WTC11 (cell line): Measurements from ENCODE around the gene DLG1. TPM values are rescaled to one million over a fixed set of nuclear protein-coding genes. Genes with fewer than 3 reads are reported as not detected.

Experiments
- ATAC-seq: fragments of 200-7000 bp; cut with Tn5 transposase; 2 replicates; pipeline ENCODE4 v1.10.0; 2021; ENCODE audit warnings: mild to moderate bottlenecking, moderate library complexity
- CTCF ChIA-PET: fragments of 300-600 bp; sonication (Branson Sonifier 250); formaldehyde crosslinking; loops from one replicate; lab custom pipeline; 2021; ENCODE audit warnings: antibody characterized with exemption; lab: Charles Lee
- POLR2A ChIA-PET: fragments of 350-600 bp; sonication (Branson Sonifier 250); formaldehyde crosslinking; loops from one replicate; lab custom pipeline; 2021; ENCODE audit warnings: antibody characterized with exemption; lab: Charles Lee
- DNase-seq: peaks from one replicate; pipeline ENCODE4 v3.0.0; 2021; ENCODE audit warnings: low spot score
- H3K27ac Mint-ChIP-seq: 2 replicates; pipeline ENCODE4 v1.8.0; 2021; ENCODE audit warnings: mixed read lengths
- H3K27me3 Mint-ChIP-seq: 2 replicates; pipeline ENCODE4 v1.8.0; 2021; ENCODE audit warnings: low read depth, mild to moderate bottlenecking, moderate library complexity, mixed read lengths
- H3K36me3 Mint-ChIP-seq: 2 replicates; pipeline ENCODE4 v1.8.0; 2021; ENCODE audit warnings: mixed read lengths
- H3K4me1 Mint-ChIP-seq: 2 replicates; pipeline ENCODE4 v1.8.0; 2022; ENCODE audit warnings: mixed read lengths
- H3K4me3 Mint-ChIP-seq: 2 replicates; pipeline ENCODE4 v1.8.0; 2021; ENCODE audit warnings: mild to moderate bottlenecking, moderate library complexity, mixed read lengths
- H3K9me3 Mint-ChIP-seq: 2 replicates; pipeline ENCODE4 v1.8.0; 2021; ENCODE audit warnings: mixed read lengths
- ATF1 ChIP-seq: sonication (generic); formaldehyde crosslinking; IDR thresholded peaks from 2 replicates; pipeline ENCODE4 v1.8.1; 2023; ENCODE audit warnings: mild to moderate bottlenecking, moderate library complexity, missing genetic modification reagents
- CBFB ChIP-seq: sonication (generic); formaldehyde crosslinking; IDR thresholded peaks from 2 replicates; pipeline ENCODE4 v1.8.1; 2022; ENCODE audit warnings: mild to moderate bottlenecking, low read depth, missing genetic modification reagents
- CREB1 ChIP-seq: sonication (generic); formaldehyde crosslinking; IDR thresholded peaks from 2 replicates; pipeline ENCODE4 v1.8.0; 2023; ENCODE audit warnings: mild to moderate bottlenecking, missing genetic modification reagents
- E2F4 ChIP-seq: sonication (generic); formaldehyde crosslinking; IDR thresholded peaks from 2 replicates; pipeline ENCODE4 v1.8.1; 2022; ENCODE audit warnings: low read depth, mild to moderate bottlenecking, moderate library complexity, missing genetic modification reagents, borderline replicate concordance
- ELF4 ChIP-seq: sonication (generic); formaldehyde crosslinking; IDR thresholded peaks from 2 replicates; pipeline ENCODE4 v1.8.1; 2022; ENCODE audit warnings: low read depth, mild to moderate bottlenecking, moderate library complexity, missing genetic modification reagents
- ETV6 ChIP-seq: sonication (generic); formaldehyde crosslinking; IDR thresholded peaks from 2 replicates; pipeline ENCODE4 v1.8.1; 2022; ENCODE audit warnings: mild to moderate bottlenecking, missing genetic modification reagents
- FOXK1 ChIP-seq: sonication (generic); formaldehyde crosslinking; IDR thresholded peaks from 2 replicates; pipeline ENCODE4 v1.8.0; 2022; ENCODE audit warnings: mild to moderate bottlenecking, moderate library complexity, missing genetic modification reagents
- GABPB1 ChIP-seq: sonication (generic); formaldehyde crosslinking; IDR thresholded peaks from 2 replicates; pipeline ENCODE4 v1.8.1; 2023; ENCODE audit warnings: mild to moderate bottlenecking, missing genetic modification reagents
- GRHL2 ChIP-seq: fragments of 250-450 bp; sonication (Bioruptor Pico); IDR thresholded peaks from 2 replicates; pipeline ENCODE4 v1.8.0; 2022; ENCODE audit warnings: mild to moderate bottlenecking, moderate library complexity; ENCODE audit not compliant: insufficient replicate concordance, severe bottlenecking
- IRF2 ChIP-seq: sonication (generic); formaldehyde crosslinking; IDR thresholded peaks from 2 replicates; pipeline ENCODE4 v1.8.0; 2022; ENCODE audit warnings: low read depth, missing genetic modification reagents, borderline replicate concordance
- JAZF1 ChIP-seq: fragments of 250-450 bp; sonication (Bioruptor Pico); IDR thresholded peaks from 2 replicates; pipeline ENCODE4 v1.9.0; 2021; ENCODE audit warnings: moderate library complexity, mild to moderate bottlenecking, inconsistent platforms
- JUN ChIP-seq: sonication (generic); formaldehyde crosslinking; IDR thresholded peaks from 2 replicates; pipeline ENCODE4 v1.8.0; 2023; ENCODE audit warnings: mild to moderate bottlenecking, missing genetic modification reagents
- KAT7 ChIP-seq: sonication (generic); formaldehyde crosslinking; IDR thresholded peaks from 2 replicates; pipeline ENCODE4 v1.8.1; 2023; ENCODE audit warnings: missing genetic modification reagents, mild to moderate bottlenecking, borderline replicate concordance
- MYBL2 ChIP-seq: sonication (generic); formaldehyde crosslinking; IDR thresholded peaks from 2 replicates; pipeline ENCODE4 v1.8.1; 2023; ENCODE audit warnings: mild to moderate bottlenecking, moderate library complexity, missing genetic modification reagents
- NFE2L1 ChIP-seq: sonication (generic); formaldehyde crosslinking; IDR thresholded peaks from 2 replicates; pipeline ENCODE4 v1.8.1; 2023; ENCODE audit warnings: missing genetic modification reagents
- NFYB ChIP-seq: sonication (generic); formaldehyde crosslinking; conservative IDR thresholded peaks from 2 replicates; pipeline ENCODE4 v1.8.0; 2022; ENCODE audit warnings: low read depth, missing genetic modification reagents
- NR1H2 ChIP-seq: sonication (generic); formaldehyde crosslinking; IDR thresholded peaks from 2 replicates; pipeline ENCODE4 v1.9.0; 2021; ENCODE audit warnings: mild to moderate bottlenecking, moderate library complexity, missing genetic modification reagents
- NR3C1 ChIP-seq: sonication (generic); formaldehyde crosslinking; conservative IDR thresholded peaks from 2 replicates; pipeline ENCODE4 v1.8.1; 2023; ENCODE audit warnings: low read depth, mild to moderate bottlenecking, missing genetic modification reagents
- SMAD3 ChIP-seq: sonication (generic); formaldehyde crosslinking; IDR thresholded peaks from 2 replicates; pipeline ENCODE4 v1.8.0; 2022; ENCODE audit warnings: missing genetic modification reagents, mild to moderate bottlenecking, borderline replicate concordance
- SOX15 ChIP-seq: fragments of 250-450 bp; sonication (Bioruptor Pico); IDR thresholded peaks from 2 replicates; pipeline ENCODE4 v1.9.0; 2021; ENCODE audit warnings: mild to moderate bottlenecking
- TEAD1 ChIP-seq: sonication (generic); formaldehyde crosslinking; IDR thresholded peaks from 2 replicates; pipeline ENCODE4 v1.8.0; 2022; ENCODE audit warnings: mild to moderate bottlenecking, missing genetic modification reagents
- USF2 ChIP-seq: sonication (generic); formaldehyde crosslinking; IDR thresholded peaks from 2 replicates; pipeline ENCODE4 v1.8.1; 2023; ENCODE audit warnings: mild to moderate bottlenecking, missing genetic modification reagents, moderate library complexity
- ZNF232 ChIP-seq: sonication (generic); formaldehyde crosslinking; IDR thresholded peaks from 2 replicates; pipeline ENCODE4 v1.8.0; 2022; ENCODE audit warnings: mild to moderate bottlenecking, missing genetic modification reagents
- ZNF281 ChIP-seq: sonication (generic); formaldehyde crosslinking; IDR thresholded peaks from 2 replicates; pipeline ENCODE4 v1.8.0; 2023; ENCODE audit warnings: mild to moderate bottlenecking, missing genetic modification reagents
- ZNF425 ChIP-seq: fragments of 250-450 bp; sonication (Bioruptor Pico); conservative IDR thresholded peaks from 2 replicates; pipeline ENCODE4 v1.9.0; 2021; ENCODE audit warnings: mild to moderate bottlenecking
- ZNF512 ChIP-seq: sonication (generic); formaldehyde crosslinking; IDR thresholded peaks from 2 replicates; pipeline ENCODE4 v1.8.1; 2022; ENCODE audit warnings: missing genetic modification reagents, borderline replicate concordance
- ZNF671 ChIP-seq: fragments of 250-450 bp; sonication (Bioruptor Pico); IDR thresholded peaks from 2 replicates; pipeline ENCODE4 v1.8.0; 2021; ENCODE audit warnings: mild to moderate bottlenecking
- total RNA-seq: library from RNA; stranded (reverse); gene quantifications from 3 replicates; pipeline ENCODE4 v1.2.3, GENCODE V29; 2021

The DLG1 gene
- total RNA-seq, 1 experiment from 2014 or later: 81.1 TPM

GRCh38 chr3:197258168-197258755, 40.1 kb downstream of the DLG1 start (continued):
- TF ChIP-seq ZNF512 (CRISPR knock-in tag): no peak
- TF ChIP-seq JAZF1 (CRISPR knock-in tag): no peak
- TF ChIP-seq KAT7: no peak
- no peak for TF ChIP-seq SMAD3 (CRISPR knock-in tag)
- no peak for TF ChIP-seq IRF2 (CRISPR knock-in tag)
- no peak for TF ChIP-seq CREB1 (CRISPR knock-in tag)
- TF ChIP-seq E2F4 (CRISPR knock-in tag): no peak
- TF ChIP-seq ELF4 (CRISPR knock-in tag): no peak
- TF ChIP-seq ETV6 (CRISPR knock-in tag): no peak
- TF ChIP-seq ZNF425 (CRISPR knock-in tag): no peak
- no peak for TF ChIP-seq SOX15

GRCh38 chr3:197257711-197258110, 40.7 kb downstream of the DLG1 start:
- Mint-ChIP-seq H3K4me3 (no peak overlapping the region), H3K27ac (peak overlapping the region; percentile 24; the same call in 1 of the 2 replicates)
- CTCF ChIA-PET: interaction anchor here (0.7 to 3.4 kb wide), 24 partner anchors 8 to 252 kb away, joined by 3 to 30 read pairs (median 4); partner anchors contain the start of gene DLG1

More at GRCh38 chr3:197257711-197258110, 40.7 kb downstream of the DLG1 start:
- no peak for DNase-seq
- no peaks in the 10 kb centered on the region for H3K9me3 Mint-ChIP-seq
- H3K4me1 Mint-ChIP-seq: peaks cover 41% of the 10 kb centered on the region
- H3K27me3 Mint-ChIP-seq: no peaks in the 10 kb centered on the region
- ATAC-seq: no peak
- H3K36me3 Mint-ChIP-seq: no peaks in the 10 kb centered on the region
- POLR2A ChIA-PET: no interaction called here
- TF ChIP-seq ZNF232 (CRISPR knock-in tag): no peak
- no peak for TF ChIP-seq CBFB (CRISPR knock-in tag)
- TF ChIP-seq GABPB1 (CRISPR knock-in tag): no peak
- TF ChIP-seq NR1H2 (CRISPR knock-in tag): no peak
- no peak for TF ChIP-seq MYBL2 (CRISPR knock-in tag)
- no peak for TF ChIP-seq NR3C1 (CRISPR knock-in tag)
- no peak for TF ChIP-seq JUN (CRISPR knock-in tag)
- TF ChIP-seq ZNF281: no peak
- no peak for TF ChIP-seq KAT7
- no peak for TF ChIP-seq IRF2 (CRISPR knock-in tag)
- TF ChIP-seq NFE2L1 (CRISPR knock-in tag): no peak
- TF ChIP-seq NFYB (CRISPR knock-in tag): no peak
- no peak for TF ChIP-seq ATF1
- no peak for TF ChIP-seq GRHL2 (CRISPR knock-in tag)
- no peak for TF ChIP-seq USF2 (CRISPR knock-in tag)
- no peak for TF ChIP-seq ZNF671 (CRISPR knock-in tag)
- no peak for TF ChIP-seq TEAD1 (CRISPR knock-in tag)
- TF ChIP-seq FOXK1 (CRISPR knock-in tag): no peak
- TF ChIP-seq ETV6 (CRISPR knock-in tag): no peak
